ENCODE measurements around the gene SNCG.
"Not testable (repeated sequence)": the region's sequence is repeated elsewhere in the genome, so short reads cannot be mapped to it uniquely, and the experiment has no call there.

SNCG gene

DNA sequence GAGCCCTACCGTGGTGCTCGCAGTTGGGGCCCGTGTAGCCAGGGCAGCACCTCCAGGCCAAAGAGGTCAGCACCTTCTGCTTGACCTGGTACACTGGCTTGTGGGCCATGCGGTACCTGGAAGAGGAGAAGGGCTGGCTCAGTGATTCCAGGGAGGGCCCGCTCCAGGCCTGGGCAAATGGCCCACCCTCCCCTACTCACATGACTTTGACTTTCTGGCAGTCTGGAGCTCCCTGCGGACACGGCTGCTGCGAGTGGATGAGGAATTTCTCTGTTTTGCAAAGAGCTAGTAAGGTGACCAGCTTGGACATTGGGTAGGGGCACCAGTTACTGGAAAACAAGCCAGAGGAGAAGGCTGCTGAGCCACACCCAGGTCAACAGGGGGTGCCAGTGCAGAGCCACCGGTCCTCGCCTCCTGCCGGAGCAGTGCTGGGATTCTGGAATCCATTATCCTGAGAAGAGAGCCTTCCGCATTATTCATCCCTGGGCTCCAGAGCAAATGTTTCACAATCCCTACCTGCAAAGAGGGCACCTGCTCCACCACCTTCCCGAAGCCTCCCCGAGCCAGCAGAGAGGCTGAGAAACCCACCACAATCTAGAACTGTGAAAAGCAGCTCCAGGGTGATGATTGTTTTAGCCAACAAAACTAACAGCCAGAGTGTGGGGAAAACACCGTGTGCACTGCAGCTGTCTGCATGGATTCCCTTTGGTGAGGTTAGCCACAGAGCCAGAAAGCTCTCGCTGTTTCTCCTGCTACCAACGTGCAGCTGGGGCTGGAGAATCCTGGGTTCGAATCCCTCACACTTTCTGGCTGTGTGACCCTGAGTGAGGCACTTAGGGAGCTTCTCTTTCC is 12.8 kb upstream of the SNCG start:
- TF ChIP-seq, protein P1, sequence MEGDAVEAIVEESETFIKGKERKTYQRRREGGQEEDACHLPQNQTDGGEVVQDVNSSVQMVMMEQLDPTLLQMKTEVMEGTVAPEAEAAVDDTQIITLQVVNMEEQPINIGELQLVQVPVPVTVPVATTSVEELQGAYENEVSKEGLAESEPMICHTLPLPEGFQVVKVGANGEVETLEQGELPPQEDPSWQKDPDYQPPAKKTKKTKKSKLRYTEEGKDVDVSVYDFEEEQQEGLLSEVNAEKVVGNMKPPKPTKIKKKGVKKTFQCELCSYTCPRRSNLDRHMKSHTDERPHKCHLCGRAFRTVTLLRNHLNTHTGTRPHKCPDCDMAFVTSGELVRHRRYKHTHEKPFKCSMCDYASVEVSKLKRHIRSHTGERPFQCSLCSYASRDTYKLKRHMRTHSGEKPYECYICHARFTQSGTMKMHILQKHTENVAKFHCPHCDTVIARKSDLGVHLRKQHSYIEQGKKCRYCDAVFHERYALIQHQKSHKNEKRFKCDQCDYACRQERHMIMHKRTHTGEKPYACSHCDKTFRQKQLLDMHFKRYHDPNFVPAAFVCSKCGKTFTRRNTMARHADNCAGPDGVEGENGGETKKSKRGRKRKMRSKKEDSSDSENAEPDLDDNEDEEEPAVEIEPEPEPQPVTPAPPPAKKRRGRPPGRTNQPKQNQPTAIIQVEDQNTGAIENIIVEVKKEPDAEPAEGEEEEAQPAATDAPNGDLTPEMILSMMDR (IDR thresholded peaks at IDR 0.05; ENCODE audit: low read depth, low read length, missing control alignments) = peak; percentile 13
- H3K4me3 ChIP-seq (ENCODE audit: low read depth, low read length) = no peak overlapping the region
- no peak for DNase-seq (ENCODE audit: low read depth)

DNA sequence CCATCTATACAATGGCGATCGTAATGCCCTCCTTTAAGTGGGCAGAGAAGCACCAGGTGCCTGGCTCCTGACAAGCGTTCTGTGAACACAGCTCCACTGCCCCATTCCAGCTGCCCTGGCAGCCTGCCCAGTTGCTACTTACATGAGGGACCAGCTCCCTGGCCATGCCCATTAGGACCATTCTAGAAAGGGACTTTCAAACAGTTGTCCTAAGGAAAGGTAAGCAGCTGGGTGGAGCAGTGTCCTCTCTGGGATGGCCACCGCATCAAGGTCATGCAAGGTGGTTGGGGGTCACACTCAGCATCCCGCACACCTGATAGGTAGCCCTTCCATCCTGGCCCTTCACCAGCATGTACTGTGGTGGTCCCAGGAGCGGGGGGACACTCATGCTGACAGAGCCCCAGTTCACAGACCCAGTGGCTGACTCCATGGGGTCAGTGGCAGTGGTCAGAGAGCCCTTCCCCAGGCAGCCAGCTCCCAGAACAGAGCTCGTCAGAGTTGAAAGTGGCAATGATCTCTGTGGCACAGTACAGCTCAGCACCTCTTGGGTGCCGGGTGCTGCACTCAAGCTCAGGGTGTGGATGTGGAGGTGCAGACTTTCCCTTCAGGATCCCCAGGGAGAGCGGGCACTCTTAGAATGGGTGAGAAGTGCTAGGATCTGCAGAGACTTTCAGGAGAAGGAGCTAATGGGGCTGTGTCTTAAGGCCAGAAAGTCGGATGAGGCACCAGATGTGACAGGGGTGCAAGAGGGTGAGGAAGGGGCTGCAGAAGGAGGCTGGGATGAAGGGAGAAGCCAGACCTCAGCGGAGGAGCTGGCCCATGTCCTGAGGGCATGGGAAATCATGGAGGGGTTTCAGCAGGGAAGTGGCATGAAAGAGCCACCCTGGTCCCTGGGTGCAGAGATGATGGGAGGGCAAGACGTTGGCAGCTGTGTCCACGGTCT is 11.9 kb upstream of the SNCG start:
- H3K4me3 ChIP-seq (ENCODE audit: low read depth, low read length) = no peak overlapping the region
- DNase-seq (ENCODE audit: low read depth) = no peak
- TF ChIP-seq, protein P1 (IDR thresholded peaks at IDR 0.05; ENCODE audit: low read depth, low read length, missing control alignments) = no peak

DNA sequence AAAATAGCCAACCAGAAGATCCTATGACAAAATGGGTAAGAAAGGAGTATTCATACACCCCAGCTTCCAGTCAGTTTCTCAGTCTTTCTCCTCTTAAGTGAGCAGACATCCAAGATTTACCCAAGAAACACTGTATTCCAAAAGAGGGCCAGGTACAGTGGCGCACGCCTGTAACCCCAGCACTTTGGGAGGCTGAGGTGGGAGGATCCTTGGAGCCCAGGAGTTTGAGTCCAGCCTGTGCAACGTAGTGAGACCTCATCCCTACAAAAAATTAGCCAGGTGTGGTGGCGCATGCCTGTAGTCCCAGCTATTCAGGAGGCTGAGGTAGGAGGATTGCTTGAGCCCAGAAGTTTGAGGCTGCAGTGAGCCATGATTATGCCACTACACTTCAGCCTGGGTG is 10.6 kb upstream of the SNCG start:
- not testable (repeated sequence) for H3K4me3 ChIP-seq (ENCODE audit: low read depth, low read length); DNase-seq (ENCODE audit: low read depth)

DNA sequence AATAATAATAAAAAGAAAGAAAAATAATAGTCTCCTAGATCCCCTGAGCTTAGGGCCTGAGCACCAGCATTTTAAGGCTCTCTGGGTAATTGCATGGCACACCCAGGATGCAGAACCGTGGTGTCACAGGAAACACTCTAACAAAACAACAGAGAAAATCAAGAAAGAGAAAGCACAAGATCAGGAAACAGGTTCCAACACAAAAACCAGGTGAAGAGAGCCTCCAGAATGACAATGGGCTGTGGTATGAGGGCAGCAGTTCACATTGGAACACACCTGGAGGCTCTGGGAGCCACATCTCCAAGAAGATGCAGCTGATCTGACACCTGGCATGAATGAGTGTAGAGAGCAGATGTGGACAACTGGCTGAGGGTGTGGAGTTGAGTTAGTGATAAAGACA is 8.1 kb upstream of the SNCG start:
- no peak overlapping the region for H3K4me3 ChIP-seq (ENCODE audit: low read depth, low read length)
- TF ChIP-seq, protein P1 (IDR thresholded peaks at IDR 0.05; ENCODE audit: low read depth, low read length, missing control alignments) = no peak
- no peak for DNase-seq (ENCODE audit: low read depth)

- no peak overlapping the region for H3K4me3 ChIP-seq (ENCODE audit: low read depth, low read length)
- DNase-seq (ENCODE audit: low read depth) = no peak
- TF ChIP-seq, protein P1 (IDR thresholded peaks at IDR 0.05; ENCODE audit: low read depth, low read length, missing control alignments) = no peak
Measured at GRCh38 chr10:86951184-86951761, 7.1 kb upstream of the SNCG start.

DNA sequence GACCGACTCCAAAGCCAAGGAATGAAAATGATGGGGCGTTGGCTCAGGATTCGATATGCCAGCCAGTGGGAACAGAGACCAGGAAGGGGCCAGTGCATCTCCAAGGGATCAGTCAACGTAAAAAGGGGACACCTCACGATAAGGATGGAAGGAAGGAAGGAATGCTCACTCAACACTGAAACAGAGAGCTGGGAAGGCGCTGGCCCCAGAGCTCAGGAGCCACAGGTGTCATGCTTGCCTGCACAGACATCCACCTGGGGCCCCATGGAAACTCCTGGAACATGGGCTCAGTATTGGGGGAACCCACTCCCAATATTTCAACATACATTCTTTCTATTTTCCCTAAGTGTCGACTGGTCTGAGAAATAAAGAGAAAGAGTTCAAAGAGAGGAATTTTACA is 6.3 kb upstream of the SNCG start:
- TF ChIP-seq, protein P1 (IDR thresholded peaks at IDR 0.05; ENCODE audit: low read depth, low read length, missing control alignments) = no peak
- DNase-seq (ENCODE audit: low read depth) = no peak
- H3K4me3 ChIP-seq (ENCODE audit: low read depth, low read length) = no peak overlapping the region

- not testable (repeated sequence) for DNase-seq (ENCODE audit: low read depth)
Measured at GRCh38 chr10:86952697-86953096, 5.7 kb upstream of the SNCG start.

More at GRCh38 chr10:86952697-86953096, 5.7 kb upstream of the SNCG start:
- not testable (repeated sequence) for H3K4me3 ChIP-seq (ENCODE audit: low read depth, low read length)
